GM19025 (cell line): ENCODE results near the gene IGFBP4.
"Not testable (repeated sequence)": the region's sequence is repeated elsewhere in the genome, so short reads cannot be mapped to it uniquely, and the experiment has no call there.

Source experiments
- ATAC-seq: cut with Tn5 transposase; IDR thresholded peaks from one replicate; pipeline ENCODE4 v1.9.1; 2021; ENCODE audit warnings: mild to moderate bottlenecking, low read depth, moderate library complexity; ENCODE audit not compliant: unreplicated experiment

Gene IGFBP4

GRCh38 chr17:40443196-40443987 lies at the start of gene IGFBP4:
Gene IGFBP4, plus strand, starts transcription at chr17:40443450. Its CDS starts 286 bp downstream, at chr17:40443736.
- ATAC-seq: no peak

- ATAC-seq: no peak
Measured at GRCh38 chr17:40399185-40399584, 44.1 kb upstream of the IGFBP4 start.

GRCh38 chr17:40402668-40403067 lies 40.6 kb upstream of the IGFBP4 start:
- no peak for ATAC-seq

GRCh38 chr17:40404003-40404402 lies 39.2 kb upstream of the IGFBP4 start:
- no peak for ATAC-seq

GRCh38 chr17:40407460-40407859 lies 35.8 kb upstream of the IGFBP4 start:
- ATAC-seq: no peak

GRCh38 chr17:40409540-40409939 lies 33.7 kb upstream of the IGFBP4 start:
- ATAC-seq: not testable (repeated sequence)

GRCh38 chr17:40410082-40410481 lies 33.2 kb upstream of the IGFBP4 start:
- ATAC-seq: no peak

GRCh38 chr17:40411821-40412220 lies 31.4 kb upstream of the IGFBP4 start:
- ATAC-seq: no peak

GRCh38 chr17:40412880-40413279 lies 30.4 kb upstream of the IGFBP4 start:
- no peak for ATAC-seq

- not testable (repeated sequence) for ATAC-seq
Measured at GRCh38 chr17:40414312-40414711, 28.9 kb upstream of the IGFBP4 start.

GRCh38 chr17:40415390-40415789 lies 27.9 kb upstream of the IGFBP4 start:
- no peak for ATAC-seq

- no peak for ATAC-seq
Measured at GRCh38 chr17:40416671-40417070, 26.6 kb upstream of the IGFBP4 start.

GRCh38 chr17:40417258-40417608 lies 26.0 kb upstream of the IGFBP4 start:
- peak; percentile 5 for ATAC-seq

GRCh38 chr17:40417609-40418427 lies 25.4 kb upstream of the IGFBP4 start, which contains the start of gene TOP2A:
Gene TOP2A, minus strand, starts transcription at chr17:40417896. Its CDS starts 105 bp downstream, at chr17:40417791.
- ATAC-seq: peak; percentile 95

GRCh38 chr17:40418428-40418706 lies 24.9 kb upstream of the IGFBP4 start:
- ATAC-seq: no peak

- no peak for ATAC-seq
Measured at GRCh38 chr17:40419559-40420331, 23.5 kb upstream of the IGFBP4 start.

- no peak for ATAC-seq
Measured at GRCh38 chr17:40422990-40423633, 20.1 kb upstream of the IGFBP4 start.

GRCh38 chr17:40425741-40426140 lies 17.5 kb upstream of the IGFBP4 start:
- ATAC-seq: no peak

GRCh38 chr17:40427002-40427491 lies 16.2 kb upstream of the IGFBP4 start:
- ATAC-seq: no peak
